ENCODE measurements around the gene ABLIM2. TPM values are rescaled to one million over a fixed set of nuclear protein-coding genes. Genes with fewer than 3 reads are reported as not detected.

The ABLIM2 gene
- total and polyA plus RNA-seq, 2 of the 4 experiments (the other 2 are of a cell fraction) = under 0.01 to 0.10 TPM

DNA sequence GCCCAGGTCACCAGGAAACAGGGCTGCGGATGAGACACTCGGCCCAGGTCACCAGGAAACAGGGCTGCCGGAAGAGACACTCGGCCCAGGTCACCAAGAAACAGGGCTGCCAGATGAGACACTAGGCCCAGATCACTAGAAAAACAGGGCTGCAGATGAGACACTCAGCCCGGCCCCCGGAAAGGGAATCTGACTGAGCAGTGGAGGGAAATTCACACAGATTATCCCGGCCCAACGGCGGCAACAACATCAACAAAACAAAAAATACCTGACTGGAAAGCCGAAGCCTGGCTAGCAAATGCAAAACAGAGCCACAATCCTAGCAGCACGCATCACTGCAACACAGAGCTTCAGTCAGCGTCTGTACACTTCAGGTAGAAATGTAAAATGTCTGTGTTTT lies 239.6 kb downstream of the ABLIM2 start:
- no peak overlapping the region for H3K18ac ChIP-seq (ENCODE audit: low read depth, low read length)
- CTCF ChIA-PET = no interaction called here
- H3K27ac ChIP-seq (ENCODE audit: insufficient read depth, low read length) = no peak overlapping the region
- no peak overlapping the region for H3K56ac ChIP-seq (ENCODE audit: extremely low read depth, insufficient read depth, low read length)
- intact Hi-C loops (cut with micrococcal nuclease) (no loop called here), in situ Hi-C loops (cut with MboI; ENCODE audit: low sequenced_read_pairs) (no loop called here), dilution Hi-C loops (cut with HindIII; ENCODE audit: low sequenced_read_pairs, unreplicated experiment) (no loop called here)
- H4K8ac ChIP-seq (ENCODE audit: low read depth in 2 of 2, low read length in 2 of 2) = no peak overlapping the region
- no peak for ATAC-seq (ENCODE audit: low read depth)
- no peaks in the 10 kb centered on the region for H3K27me3 ChIP-seq (ENCODE audit: control insufficient read depth, insufficient read depth, low read length)
- H2AK9ac ChIP-seq (replicated peaks; ENCODE audit: low read depth, low read length, poor library complexity) = no peak overlapping the region
- no peak overlapping the region for H2BK120ac ChIP-seq (ENCODE audit: low read depth, low read length)
- peaks cover 14% of the 10 kb centered on the region for H3K4me1 ChIP-seq (ENCODE audit: control insufficient read depth, insufficient read depth, low read length)
- H3K4me2 ChIP-seq (ENCODE audit: low read depth, low read length) = no peak overlapping the region
- no peak overlapping the region for H2BK15ac ChIP-seq (ENCODE audit: low read depth, low read length)
- no peak overlapping the region for H3K4me3 ChIP-seq (ENCODE audit: insufficient read depth, low read depth, low read length)
- H3K9me3 ChIP-seq (ENCODE audit: control insufficient read depth, insufficient read depth, low read length) = no peaks in the 10 kb centered on the region
- TF ChIP-seq BHLHE40 (IDR thresholded peaks at IDR 0.05; ENCODE audit: low read depth, low read length) (no peak), POLR2A (IDR thresholded peaks at IDR 0.05; ENCODE audit: low read depth, low read length) (no peak), CHD1 (IDR thresholded peaks at IDR 0.05; ENCODE audit: low read depth, low read length) (no peak), NFE2L2 (IDR thresholded peaks at IDR 0.05; ENCODE audit: low read depth, low read length) (no peak), RCOR1 (IDR thresholded peaks at IDR 0.05; ENCODE audit: insufficient replicate concordance, low read length) (no peak), RFX5 (IDR thresholded peaks at IDR 0.05; ENCODE audit: low read depth, low read length) (no peak), MAZ (IDR thresholded peaks at IDR 0.05; ENCODE audit: borderline replicate concordance, low read depth, low read length) (no peak), SMC3 (IDR thresholded peaks at IDR 0.05; ENCODE audit: low read depth, low read length) (no peak), MAFK (IDR thresholded peaks at IDR 0.05; ENCODE audit: low read depth, low read length) (no peak), MXI1 (IDR thresholded peaks at IDR 0.05; ENCODE audit: borderline replicate concordance, low read depth, low read length) (no peak), CEBPB (IDR thresholded peaks at IDR 0.05; ENCODE audit: low read depth, low read length) (no peak), FOS (IDR thresholded peaks at IDR 0.05; ENCODE audit: low read depth, low read length) (no peak), RAD21 (IDR thresholded peaks at IDR 0.05; ENCODE audit: low read length) (no peak)
- TF ChIP-seq, protein P1, sequence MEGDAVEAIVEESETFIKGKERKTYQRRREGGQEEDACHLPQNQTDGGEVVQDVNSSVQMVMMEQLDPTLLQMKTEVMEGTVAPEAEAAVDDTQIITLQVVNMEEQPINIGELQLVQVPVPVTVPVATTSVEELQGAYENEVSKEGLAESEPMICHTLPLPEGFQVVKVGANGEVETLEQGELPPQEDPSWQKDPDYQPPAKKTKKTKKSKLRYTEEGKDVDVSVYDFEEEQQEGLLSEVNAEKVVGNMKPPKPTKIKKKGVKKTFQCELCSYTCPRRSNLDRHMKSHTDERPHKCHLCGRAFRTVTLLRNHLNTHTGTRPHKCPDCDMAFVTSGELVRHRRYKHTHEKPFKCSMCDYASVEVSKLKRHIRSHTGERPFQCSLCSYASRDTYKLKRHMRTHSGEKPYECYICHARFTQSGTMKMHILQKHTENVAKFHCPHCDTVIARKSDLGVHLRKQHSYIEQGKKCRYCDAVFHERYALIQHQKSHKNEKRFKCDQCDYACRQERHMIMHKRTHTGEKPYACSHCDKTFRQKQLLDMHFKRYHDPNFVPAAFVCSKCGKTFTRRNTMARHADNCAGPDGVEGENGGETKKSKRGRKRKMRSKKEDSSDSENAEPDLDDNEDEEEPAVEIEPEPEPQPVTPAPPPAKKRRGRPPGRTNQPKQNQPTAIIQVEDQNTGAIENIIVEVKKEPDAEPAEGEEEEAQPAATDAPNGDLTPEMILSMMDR (conservative IDR thresholded peaks at IDR 0.05; ENCODE audit: low read depth, low read length) = no peak
- TF ChIP-seq, protein P2, sequence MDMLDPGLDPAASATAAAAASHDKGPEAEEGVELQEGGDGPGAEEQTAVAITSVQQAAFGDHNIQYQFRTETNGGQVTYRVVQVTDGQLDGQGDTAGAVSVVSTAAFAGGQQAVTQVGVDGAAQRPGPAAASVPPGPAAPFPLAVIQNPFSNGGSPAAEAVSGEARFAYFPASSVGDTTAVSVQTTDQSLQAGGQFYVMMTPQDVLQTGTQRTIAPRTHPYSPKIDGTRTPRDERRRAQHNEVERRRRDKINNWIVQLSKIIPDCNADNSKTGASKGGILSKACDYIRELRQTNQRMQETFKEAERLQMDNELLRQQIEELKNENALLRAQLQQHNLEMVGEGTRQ (IDR thresholded peaks at IDR 0.05; ENCODE audit: low read depth, low read length) = no peak
- TF ChIP-seq, protein P3, sequence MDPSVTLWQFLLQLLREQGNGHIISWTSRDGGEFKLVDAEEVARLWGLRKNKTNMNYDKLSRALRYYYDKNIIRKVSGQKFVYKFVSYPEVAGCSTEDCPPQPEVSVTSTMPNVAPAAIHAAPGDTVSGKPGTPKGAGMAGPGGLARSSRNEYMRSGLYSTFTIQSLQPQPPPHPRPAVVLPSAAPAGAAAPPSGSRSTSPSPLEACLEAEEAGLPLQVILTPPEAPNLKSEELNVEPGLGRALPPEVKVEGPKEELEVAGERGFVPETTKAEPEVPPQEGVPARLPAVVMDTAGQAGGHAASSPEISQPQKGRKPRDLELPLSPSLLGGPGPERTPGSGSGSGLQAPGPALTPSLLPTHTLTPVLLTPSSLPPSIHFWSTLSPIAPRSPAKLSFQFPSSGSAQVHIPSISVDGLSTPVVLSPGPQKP (IDR thresholded peaks at IDR 0.05; ENCODE audit: borderline replicate concordance, low read depth, low read length) = no peak
- no TSS peak for BruUV-seq (replicated peaks)
- peaks cover 9% of the 10 kb centered on the region for H3K36me3 ChIP-seq (ENCODE audit: control insufficient read depth, insufficient read depth, low read length)
- no peak overlapping the region for H3K14ac ChIP-seq (replicated peaks; ENCODE audit: low read depth, low read length)
- DNase-seq = no peak
- WGBS, 2 experiments (ENCODE audit: extremely low coverage in 2 of 2, insufficient read length in 1 of 2) = 91% methylated on average over 6 of the region's 12 CpGs; no CpG with 5 or more reads in 1 of the 2 experiments
- no peak overlapping the region for H3K4ac ChIP-seq (ENCODE audit: low read depth, low read length)
- no peak overlapping the region for H3K9ac ChIP-seq (ENCODE audit: low read depth, low read length)
- H2AK5ac ChIP-seq (ENCODE audit: low read depth, low read length) = no peak overlapping the region
- peaks cover 87% of the 10 kb centered on the region for H4K20me1 ChIP-seq (ENCODE audit: insufficient read depth, low read length)
- no peak overlapping the region for H2BK5ac ChIP-seq (ENCODE audit: low read depth, low read length, poor library complexity, severe bottlenecking)
- H4K5ac ChIP-seq (ENCODE audit: low read depth, low read length) = no peak overlapping the region
- H2BK20ac ChIP-seq (ENCODE audit: low read depth, low read length) = no peak overlapping the region
- no peak overlapping the region for H3K23ac ChIP-seq (ENCODE audit: low read depth, low read length)
- H4K91ac ChIP-seq (ENCODE audit: insufficient read depth, low read depth, low read length) = no peak overlapping the region
- no peak overlapping the region for H2AFZ ChIP-seq (replicated peaks; ENCODE audit: low read length, poor library complexity)
- H3K9me1 ChIP-seq (ENCODE audit: insufficient read depth, low read length) = peaks cover 10% of the 10 kb centered on the region
- H3K79me1 ChIP-seq (ENCODE audit: low read depth in 1 of 2, low read length in 2 of 2) = peaks cover 6 to 66% of the 10 kb centered on the region in 2 experiments; a peak in 3 of 4 replicates
- POLR2A ChIA-PET (ENCODE audit: unreplicated experiment) = no interaction called here
